Thyroid gland (tissue), 4 donors: ENCODE results near the gene PHF19.

Source experiments
- CTCF ChIP-seq, 6 experiments: fragments of 200-600 bp in 3 of 6; fragments of 450-650 bp in 3 of 6; sonication (generic) in 3 of 6; IDR thresholded peaks; one replicate each; pipeline ENCODE4 v1.5.1; 2016 to 2019; ENCODE audit warnings: antibody characterized with exemption in 6 of 6, mild to moderate bottlenecking in 2 of 6, inconsistent platforms in 1 of 6, moderate library complexity in 1 of 6
- POLR2A ChIP-seq, 2 donors: fragments of 450-650 bp; IDR thresholded peaks; one replicate each; pipeline ENCODE4 v1.6.1; 2017; ENCODE audit warnings: antibody characterized with exemption in 2 of 2, mild to moderate bottlenecking in 2 of 2, moderate library complexity in 1 of 2

- TF ChIP-seq CTCF (IDR thresholded peaks at IDR 0.05) (no peak), POLR2A (IDR thresholded peaks at IDR 0.05) (no peak)
Observed at GRCh38 chr9:120846906-120847305, 30.1 kb downstream of the PHF19 start.
